Activated CD4-positive, alpha-beta T cell treated with anti-CD3 and anti-CD28 coated beads, Interleukin-10, Interleukin-2, amounts not matched to agents 100 ng/mL and 50 ng/mL, durations not matched to agents 16 hours and 8 hours (primary cell): ENCODE results near the gene CFAP20.

Experiments
- DNase-seq: peaks from one replicate; pipeline ENCODE4 v3.0.0-alpha.2; 2020

Gene CFAP20

DNA sequence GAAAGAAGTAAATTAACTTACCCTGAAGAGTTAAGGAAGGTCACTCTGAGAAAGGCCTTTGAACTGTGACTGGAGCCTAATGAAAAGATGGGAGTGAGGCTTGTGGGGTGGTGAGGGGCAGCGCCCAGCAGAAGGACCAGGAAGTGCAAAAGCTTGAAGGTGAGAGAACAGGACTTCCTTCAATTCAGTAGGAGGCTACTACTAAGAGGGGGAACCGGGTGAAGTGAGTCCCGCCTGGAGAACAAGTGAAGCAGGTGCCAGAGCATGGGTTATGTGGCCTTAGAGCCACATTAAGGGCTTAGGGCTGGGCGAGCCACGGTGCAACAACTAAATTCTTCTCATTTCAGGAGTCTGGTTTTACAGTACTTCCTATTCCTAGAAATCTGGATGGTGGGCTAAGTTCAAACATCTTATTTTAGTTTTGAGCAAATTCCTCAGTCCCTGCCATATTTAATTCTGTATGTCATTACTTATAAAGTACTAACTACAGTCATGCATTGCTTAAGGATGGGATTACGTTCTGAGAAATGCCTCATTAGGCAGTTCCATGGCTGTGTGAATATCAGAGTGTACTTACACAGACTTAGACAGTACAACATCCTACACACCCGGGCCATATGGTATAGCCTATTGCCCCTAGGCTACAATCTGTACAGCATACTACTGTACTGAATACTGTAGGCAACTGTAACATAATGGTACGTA is 5.1 kb downstream of the CFAP20 start:
- peak; percentile 37 for DNase-seq

DNA sequence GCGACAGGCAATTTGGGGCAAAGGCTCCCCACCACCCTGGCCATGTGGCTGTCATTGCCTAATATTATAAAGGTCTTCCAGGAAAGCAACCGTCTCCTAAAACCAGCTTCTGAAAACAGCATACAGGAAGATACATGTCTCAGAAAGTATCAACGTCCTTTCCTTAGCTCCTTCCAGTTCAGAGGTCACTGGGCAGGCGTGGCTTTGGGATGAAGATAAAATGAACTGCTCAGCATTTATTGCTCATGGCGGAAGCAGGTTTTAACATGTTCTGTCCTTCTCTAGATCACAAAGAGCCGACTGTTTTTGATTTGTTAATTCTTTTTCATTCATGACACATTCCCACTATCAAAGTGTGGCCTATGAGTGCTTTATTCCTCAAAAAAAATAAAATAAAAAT is 8.0 kb downstream of the CFAP20 start:
- DNase-seq = no peak

- no peak for DNase-seq
These were observed 8.9 kb downstream of the CFAP20 start for GRCh38 chr16:58120234-58120633.

DNA sequence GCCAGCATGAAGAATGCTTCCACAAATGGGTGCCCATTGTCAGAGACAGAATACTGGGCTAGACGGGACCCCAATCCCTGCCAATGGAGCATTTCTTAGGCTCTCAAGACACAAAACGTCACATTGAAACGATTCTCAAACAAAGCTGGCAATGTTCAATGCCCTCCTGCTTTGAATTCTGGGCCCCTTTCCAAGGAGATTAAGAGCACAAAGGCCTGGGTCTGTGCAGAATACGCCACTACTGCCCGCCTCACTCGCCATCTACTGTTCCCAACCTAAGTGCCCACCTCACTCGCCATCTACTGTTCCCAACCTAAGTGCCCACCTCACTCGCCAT is 9.7 kb downstream of the CFAP20 start:
- DNase-seq = no peak

GRCh38 chr16:58118801-58119508 is 10.2 kb downstream of the CFAP20 start:
- no peak for DNase-seq

- DNase-seq = no peak
These were observed 12.7 kb downstream of the CFAP20 start for GRCh38 chr16:58116529-58116928.

GRCh38 chr16:58116081-58116480 is 13.1 kb downstream of the CFAP20 start:
- no peak for DNase-seq

GRCh38 chr16:58114827-58115825 is 14.1 kb downstream of the CFAP20 start:
- DNase-seq = no peak

DNA sequence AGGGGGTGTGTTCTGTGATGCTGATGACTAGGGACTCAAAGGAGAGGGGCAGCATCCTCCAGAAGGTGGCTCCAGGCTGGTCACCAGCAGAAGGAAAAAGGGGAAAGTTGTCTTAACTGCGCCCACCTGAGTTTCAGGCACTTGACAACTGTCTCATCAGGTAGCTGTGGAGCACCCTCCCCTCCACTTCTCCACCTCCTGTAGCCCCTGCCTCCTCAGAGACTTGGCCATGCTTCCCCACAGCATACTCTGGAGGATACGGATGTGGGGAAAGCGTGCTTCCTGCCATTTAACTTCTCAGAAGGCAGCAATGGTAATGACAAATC is 17.9 kb downstream of the CFAP20 start:
- DNase-seq = no peak

GRCh38 chr16:58110571-58111301 is 18.4 kb downstream of the CFAP20 start:
- no peak for DNase-seq

- DNase-seq = no peak
These were observed 19.3 kb downstream of the CFAP20 start for GRCh38 chr16:58109881-58110280.

- no peak for DNase-seq
These were observed 19.9 kb downstream of the CFAP20 start for GRCh38 chr16:58109330-58109729.

DNA sequence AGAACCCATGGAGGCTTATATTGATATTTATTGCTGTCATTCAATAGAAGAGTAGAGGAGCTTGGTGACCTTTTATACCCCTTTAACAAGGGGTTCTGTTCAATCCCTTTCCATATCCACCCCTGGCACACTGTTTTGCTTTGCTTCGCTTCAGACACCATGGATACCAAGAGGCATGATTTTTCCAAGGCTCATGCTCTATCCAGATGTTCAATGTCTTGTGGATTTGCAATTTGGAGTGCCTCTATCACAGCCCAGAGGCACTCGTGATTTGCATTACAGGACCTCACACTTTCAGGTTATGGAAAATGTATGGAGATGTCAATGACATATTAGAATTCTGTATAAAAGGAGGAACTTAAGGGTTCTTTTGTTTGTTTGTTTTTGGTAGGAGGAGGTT is 21.5 kb downstream of the CFAP20 start:
- no peak for DNase-seq

DNA sequence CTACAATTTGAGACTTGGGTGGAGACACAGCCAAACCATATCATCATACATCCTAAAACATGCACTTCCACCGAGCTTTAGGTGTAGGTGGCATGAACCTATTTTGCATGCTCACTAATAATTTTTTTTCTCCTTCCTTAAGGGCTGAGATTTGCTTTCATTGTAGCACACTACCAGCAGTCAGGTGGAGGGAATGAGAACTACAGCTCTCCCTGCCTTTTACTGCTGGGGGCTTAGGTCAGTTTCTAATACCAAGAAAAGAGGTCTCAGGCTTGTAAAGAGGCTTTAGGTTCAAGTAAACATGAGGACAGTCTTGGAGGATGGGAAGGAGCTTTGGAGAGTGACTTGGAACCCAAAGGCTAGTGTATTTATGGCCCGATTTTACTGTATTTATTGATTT is 22.0 kb downstream of the CFAP20 start:
- DNase-seq = no peak

DNA sequence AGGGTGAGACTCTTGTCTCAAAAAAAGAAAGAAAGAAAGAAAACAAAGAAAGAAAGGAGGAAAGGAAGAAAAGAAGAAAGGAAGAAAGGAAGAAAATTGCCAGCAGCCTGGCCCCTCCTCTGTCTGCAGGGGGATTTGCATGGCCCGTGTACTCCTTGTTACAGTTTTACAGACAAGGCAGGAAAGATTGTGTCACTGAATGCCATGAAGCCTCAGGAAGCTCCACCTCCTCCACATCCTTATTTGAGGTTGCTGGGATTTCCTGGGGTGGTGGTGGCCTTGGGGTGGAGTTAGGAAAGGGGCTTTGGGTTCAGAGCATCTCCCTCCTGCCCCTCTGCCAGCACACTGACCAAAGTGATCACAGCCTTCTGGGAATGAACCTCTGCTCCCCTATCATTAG is 23.6 kb downstream of the CFAP20 start:
- no peak for DNase-seq

GRCh38 chr16:58102665-58103392 is 26.4 kb downstream of the CFAP20 start:
- DNase-seq = no peak

GRCh38 chr16:58099956-58100300 is 29.3 kb downstream of the CFAP20 start:
- no peak for DNase-seq

DNA sequence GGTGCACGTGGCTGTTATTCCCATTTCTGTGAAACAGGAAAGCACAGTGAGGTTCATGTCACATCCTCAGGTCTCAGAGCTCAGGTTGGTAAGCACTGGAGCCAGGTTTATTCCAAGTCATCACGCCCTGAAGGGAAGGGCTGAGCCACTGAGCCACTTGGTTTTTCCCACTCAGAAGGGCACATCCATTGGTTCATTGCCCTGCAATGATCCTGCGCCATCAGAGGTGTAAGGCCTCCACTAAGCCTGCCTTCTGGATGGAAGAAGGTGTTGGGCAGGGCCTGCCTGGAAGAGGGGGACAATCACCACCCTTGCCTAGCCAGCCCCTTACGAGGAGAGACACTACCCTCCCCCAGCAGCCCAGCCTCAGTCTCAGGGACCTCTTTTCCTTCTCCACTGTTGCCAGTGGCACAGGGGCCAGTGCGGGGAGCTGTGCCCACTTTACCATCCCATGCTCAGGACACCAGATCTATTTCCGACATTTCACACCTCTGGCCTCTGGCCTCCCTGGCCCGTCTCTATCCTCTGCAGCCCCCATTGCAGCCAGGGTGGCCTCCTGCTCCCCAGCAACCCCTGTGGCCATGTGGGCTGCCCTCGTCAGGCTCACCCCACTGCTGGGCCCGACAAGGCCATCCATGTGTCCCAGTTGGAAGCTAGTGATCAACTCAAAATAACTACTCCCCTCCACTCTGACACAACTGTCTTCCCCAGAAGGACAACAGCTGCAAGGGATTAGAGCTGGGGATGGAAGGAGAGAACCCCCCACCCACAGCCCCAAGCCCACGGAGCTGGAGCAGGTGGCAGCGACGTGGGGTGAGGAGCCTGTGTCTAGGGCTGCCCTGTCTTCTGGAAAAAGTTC is 29.9 kb downstream of the CFAP20 start:
- DNase-seq = no peak

DNA sequence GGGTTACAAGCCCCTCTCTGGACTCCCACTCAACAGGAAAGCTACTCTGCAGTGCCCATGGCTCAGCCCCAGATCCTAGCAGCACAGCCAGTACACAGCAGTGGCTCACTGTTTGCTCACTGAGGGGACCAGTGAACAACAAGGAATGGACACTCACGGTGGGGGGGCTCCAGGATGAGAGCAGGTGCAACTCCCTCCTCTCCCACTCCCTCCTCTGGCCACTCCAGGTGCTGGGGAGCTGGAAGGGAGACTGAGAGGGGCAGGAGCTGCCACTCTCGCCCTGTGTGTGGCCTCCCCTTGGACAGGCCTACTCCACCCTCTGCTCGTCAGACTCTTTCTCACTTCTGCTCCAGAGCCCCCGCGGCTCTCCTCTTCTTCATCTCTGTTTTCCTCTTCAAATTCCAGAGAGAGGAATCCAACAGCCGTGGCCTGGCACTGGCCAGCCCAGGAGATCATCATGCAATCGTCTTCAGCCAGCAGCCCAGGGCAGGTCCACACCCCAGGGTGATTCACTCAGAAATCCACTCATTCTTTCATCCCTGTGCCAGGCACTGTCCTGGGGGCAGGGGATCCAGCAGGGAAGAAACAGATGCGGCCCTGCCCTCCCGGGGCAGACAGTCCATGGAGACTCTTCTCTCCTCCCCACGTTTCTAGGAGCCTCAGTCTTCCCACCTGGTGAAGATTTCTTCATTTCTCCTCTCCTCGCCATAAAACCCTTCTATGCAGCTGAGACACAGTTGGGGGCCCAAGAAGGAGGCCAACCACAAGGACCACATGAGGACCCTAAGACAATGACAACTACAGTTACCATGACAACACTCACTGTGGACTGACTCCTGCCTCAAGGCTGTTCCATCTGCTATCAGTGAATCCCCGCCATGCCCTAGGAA is 30.7 kb downstream of the CFAP20 start:
- DNase-seq = no peak

DNA sequence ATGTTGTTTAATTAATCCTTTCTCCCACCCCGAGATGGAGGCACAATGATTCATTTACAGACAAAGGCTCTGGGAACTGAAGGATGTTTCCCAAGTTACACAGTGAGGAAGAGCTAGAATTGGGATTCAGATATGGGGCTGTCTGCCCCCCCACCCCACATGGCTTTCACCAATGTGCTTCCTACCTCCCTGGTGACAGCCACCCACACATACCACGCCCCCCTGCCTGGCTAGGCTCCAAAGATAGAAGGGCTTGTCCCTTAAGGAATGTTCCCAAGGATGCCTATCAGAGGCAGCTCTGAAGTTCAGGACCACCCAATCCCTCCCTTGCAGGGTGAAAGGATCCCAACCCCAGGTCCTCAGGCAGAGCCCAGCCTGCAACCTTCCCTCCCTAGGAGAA is 32.9 kb downstream of the CFAP20 start:
- DNase-seq = no peak
